Measurements from ENCODE around the gene PPP2R2C.

DNA sequence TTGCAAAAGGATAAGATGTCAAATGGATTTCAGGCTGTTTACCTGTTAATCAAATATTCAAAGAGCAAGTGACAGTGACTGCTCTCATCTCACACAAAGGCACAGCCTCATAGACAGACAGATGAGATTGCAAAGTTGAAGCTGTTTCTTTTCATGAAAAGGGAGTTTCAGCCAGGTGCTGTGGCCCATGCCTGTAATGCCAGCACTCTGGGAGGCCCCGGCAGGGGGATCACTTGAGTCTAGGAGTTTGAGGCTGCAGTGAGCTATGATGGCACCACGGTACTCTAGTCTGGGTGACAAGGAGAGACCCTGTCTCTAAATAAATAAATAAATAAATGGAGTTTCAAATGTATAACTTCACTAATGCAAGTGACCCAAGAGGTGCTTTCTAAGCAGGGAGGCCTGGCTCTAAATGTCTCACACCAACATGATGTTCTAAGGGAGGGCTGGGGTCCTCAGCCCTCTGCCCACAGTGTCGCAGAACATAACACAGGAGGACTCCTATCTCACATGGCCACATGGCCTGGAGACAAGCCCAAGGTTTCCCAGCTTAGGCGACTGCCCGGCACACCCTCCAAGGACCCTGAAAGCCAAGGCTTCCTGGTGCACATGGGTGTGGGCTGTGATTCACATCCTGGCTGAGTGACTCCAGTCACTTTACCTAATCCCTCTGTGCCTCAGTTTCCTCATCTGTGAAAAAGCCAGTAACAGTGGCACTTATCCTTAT is 26.8 kb downstream of the PPP2R2C start:
- TF ChIP-seq CTCF (conservative IDR thresholded peaks at IDR 0.05 in 1 of 2, IDR thresholded peaks at IDR 0.05 in 1 of 2; ENCODE audit: low read depth in 1 of 2, low read length in 2 of 2) (no peak), EZH2 (IDR thresholded peaks at IDR 0.05; ENCODE audit: low read length, missing control alignments) (no peak)
